ENCODE data around the gene PITPNB. TPM values are rescaled to one million over a fixed set of nuclear protein-coding genes. Genes with fewer than 3 reads are reported as not detected.

The PITPNB gene
- total RNA-seq, 1 experiment from 2014 or later: 17.5 TPM

DNA sequence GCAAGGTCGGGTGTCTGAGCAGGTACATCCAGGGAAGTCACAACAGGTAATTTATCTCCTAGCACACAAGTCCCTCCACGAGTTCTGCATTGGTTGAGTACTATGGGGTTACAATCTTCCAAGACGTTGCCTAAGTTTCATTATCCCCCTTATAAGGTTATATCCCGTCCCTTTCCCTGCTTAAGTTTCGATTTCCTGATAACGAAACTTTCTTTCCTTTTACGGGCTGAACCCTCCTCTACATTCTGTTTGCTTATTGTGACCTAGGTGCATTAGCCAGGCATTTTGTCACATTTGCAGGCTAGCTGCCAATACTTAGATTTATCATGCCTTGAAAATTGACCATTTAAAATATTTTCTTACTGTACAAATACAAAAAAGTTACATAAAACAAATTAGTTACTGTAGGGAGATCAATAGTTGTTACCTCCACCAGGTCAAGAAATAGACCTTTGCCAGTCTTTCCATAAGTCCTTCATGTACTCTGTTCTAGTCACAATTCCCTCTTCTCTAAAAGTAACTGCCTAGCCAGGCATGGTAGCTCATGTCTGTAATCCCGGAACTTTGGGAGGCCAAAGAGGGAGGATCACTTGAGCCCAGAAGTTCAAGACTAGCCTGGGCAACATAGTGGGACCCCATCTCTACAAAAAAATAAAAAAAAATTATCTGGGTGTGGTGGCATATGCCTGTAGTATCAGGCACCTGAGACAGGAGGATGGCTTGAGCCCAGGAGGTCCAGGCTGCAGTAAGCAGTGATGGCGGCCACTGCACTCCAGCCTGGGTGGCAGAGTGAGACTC is 14.3 kb upstream of the PITPNB start:
- no peaks in the 10 kb centered on the region for H3K36me3 ChIP-seq
- no peak for DNase-seq
- no peaks in the 10 kb centered on the region for H3K9me3 ChIP-seq
- H3K27me3 ChIP-seq: no peaks in the 10 kb centered on the region
- no peak overlapping the region for H3K4me3 ChIP-seq

DNA sequence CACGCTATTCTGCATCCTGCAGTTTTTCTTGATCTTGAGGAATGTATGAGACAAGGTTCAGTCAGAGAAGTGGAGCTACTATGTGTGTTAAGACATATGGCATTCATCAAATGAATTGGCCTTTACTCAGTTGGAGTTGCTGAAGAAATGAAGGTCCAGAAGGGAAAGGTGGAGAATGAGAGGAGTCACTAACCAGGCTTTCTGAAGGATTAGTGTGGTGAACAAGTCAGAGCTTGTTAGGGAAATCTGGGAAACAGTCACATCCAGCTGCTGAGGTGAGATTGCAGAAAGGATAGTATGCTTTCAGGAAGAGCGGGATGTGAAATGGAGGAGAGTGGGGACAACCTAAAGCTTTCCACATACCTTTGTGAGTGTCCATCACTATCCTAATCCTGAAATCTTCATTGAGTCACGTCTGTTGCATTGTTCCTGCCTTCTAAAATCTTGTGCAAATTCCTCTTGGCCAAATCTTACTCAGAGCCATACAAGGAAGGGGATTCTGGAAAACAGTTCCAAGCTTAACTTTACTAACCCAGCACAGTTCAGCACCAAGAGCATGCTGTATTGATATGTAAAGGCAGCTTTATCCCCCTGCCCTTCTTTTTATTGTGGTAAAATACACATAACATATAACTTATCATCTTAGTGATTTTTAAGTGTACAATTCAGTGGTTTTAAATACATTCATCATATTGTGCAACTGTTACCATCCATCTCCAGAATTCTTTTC is 11.4 kb upstream of the PITPNB start:
- DNase-seq: no peak
- no peak overlapping the region for H3K4me3 ChIP-seq
- peaks cover 3% of the 10 kb centered on the region; the same call in 1 of the 2 replicates for H3K9me3 ChIP-seq
- no peaks in the 10 kb centered on the region for H3K36me3 ChIP-seq
- H3K27me3 ChIP-seq: no peaks in the 10 kb centered on the region

DNA sequence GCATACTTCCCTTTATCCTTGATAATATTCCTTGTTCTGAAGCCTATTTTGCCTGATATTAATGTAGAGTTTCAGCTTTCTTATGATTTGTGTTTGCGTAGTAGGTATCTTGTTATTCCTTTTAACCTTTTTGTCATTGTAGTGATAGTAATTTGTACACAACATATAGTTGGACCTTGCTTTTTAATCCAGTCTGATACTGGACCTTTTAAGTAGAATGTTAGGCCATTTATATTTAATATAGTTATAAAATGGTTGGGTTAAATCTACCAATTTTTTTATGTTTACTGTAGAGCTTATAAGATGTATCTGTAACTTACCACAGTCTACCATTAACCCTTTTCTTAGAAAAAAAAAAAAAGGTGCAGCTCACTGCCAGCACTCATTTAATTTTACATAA is 8.6 kb upstream of the PITPNB start:
- Histone ChIP-seq H3K27me3 (no peaks in the 10 kb centered on the region), H3K9me3 (peaks cover 3% of the 10 kb centered on the region; the same call in 1 of the 2 replicates), H3K4me3 (no peak overlapping the region), H3K36me3 (peaks cover 13% of the 10 kb centered on the region; the same call in 1 of the 2 replicates)
- DNase-seq: no peak

DNA sequence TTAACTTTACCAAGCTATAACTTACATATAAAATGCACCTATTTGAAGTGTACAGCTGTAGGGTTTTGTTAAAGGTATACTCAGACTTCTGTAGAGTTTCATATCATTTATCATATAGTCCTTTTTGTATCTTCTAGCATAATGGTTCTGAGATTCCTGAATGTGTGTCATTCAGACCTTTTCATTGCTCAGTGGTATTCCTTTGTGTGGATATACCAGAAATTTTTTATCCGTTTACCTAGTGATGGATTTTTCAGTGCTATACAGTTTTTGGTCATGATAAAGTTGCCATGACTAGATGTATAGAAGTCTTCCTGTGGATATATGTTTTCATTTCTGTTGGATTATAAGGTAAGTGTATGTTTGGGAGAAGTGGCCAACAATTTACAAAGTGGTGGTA is 6.3 kb upstream of the PITPNB start:
- H3K36me3 ChIP-seq: peaks cover 22% of the 10 kb centered on the region
- no peaks in the 10 kb centered on the region for H3K27me3 ChIP-seq
- H3K9me3 ChIP-seq: peaks cover 3% of the 10 kb centered on the region; the same call in 1 of the 2 replicates
- DNase-seq: no peak
- H3K4me3 ChIP-seq: no peak overlapping the region

DNA sequence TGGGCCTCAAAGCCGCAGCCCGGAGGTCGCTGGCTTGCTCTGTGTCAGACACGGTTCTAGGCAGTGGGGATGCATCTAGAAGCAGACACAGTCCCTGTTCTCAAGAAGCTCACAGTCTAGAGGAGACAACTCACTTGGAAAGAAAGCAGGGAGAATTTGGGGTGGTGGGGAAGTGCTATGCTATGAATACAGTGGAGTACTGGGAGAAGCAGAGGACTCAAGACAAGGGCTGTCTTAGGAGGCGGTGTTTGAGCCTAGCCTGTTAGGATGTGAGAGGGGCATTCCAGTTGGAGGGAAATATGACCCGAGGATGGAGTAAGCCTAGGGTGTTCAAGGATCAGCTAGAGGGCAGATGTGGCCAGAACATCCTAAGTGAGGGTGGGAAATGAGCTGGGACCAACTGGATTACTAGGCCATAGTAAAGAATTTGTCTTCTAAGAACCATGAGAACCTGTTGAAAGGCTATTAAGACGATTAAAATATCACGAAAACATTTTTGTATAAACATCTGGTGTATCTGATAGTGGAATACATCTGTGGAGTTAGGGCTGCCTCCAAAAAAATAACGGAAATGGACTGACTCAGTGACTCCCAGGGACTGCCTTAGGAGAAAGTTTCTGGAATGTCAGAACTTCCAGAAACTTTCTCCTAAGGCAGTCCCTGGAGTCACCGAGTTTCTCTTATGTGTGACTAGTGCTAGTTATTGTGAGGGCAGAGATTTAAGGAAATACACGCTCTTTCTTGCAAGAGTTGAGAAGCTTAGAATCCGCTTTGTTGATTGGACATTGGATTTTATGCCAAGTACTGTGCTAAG is 1.1 kb upstream of the PITPNB start:
- Histone ChIP-seq H3K27me3 (no peaks in the 10 kb centered on the region), H3K36me3 (peaks cover 45% of the 10 kb centered on the region), H3K4me3 (peak overlapping the region; percentile 90), H3K9me3 (no peaks in the 10 kb centered on the region)
- DNase-seq: peak; percentile 55

DNA sequence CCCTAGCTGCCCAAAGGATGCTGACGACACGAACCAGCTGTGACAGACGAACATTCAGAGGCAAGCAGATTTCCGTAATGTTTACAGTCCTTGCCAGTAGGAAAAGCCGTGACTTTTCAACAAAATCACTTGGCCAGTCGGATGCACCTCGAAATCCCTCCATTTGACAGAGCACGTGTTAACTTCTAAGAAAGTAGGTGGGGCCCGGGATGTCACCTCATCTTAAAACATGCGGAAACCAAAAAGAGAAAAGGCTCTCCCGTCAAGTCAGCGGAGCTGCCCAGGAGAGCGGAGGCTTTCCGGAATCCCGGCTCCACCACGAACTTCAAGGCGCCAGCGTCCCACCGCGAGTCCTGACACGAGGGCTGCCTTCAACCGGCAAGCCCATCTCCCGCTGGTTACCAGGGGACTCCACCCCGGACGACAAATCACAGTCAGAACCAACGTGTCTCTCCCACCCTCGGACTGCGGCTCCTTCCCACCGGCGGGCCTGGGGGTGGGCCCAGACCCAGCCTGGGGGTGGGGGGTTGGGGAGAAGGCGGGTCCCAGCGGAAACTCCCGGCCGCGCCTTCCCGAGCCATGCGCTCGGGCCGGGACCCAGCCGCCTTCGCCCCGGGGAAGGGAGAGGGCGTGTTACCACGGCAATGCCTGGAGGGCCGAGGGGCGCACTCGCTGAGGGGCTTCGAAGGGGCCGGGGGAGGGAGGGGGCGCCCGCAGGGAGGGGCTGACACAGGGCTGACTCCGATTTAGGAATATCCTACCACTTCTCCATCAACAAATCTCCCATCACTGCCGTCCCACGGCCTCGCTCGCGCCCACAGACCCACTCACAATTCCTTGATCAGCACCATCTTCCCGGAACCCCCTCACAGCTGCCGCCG is 475 bp downstream of the PITPNB start:
- DNase-seq: peak; percentile 73

DNA sequence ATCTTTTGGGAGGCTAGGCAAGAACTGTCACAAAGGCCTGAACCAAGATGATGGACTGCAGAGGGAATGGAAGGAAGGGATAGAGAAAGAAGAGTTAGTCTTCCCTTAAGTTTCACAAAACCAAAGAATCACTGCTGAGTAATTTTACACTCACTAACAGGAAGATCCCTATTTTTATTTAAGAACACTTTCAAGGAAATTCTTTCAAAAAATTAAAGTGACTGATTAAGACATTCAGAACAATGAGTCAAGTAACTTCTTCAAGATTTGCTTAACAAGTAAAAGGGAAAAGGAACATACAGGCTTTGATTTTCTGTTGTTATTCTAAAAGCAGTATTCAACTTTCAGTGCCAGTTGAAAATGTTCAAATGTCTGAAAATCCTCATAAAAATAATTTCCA is 3.1 kb downstream of the PITPNB start:
- no peak for DNase-seq
- H3K4me3 ChIP-seq: no peak overlapping the region
- H3K9me3 ChIP-seq: no peaks in the 10 kb centered on the region
- no peaks in the 10 kb centered on the region for H3K27me3 ChIP-seq
- H3K36me3 ChIP-seq: peaks cover 57% of the 10 kb centered on the region

More for the DNA sequence above, 475 bp downstream of the PITPNB start:
- peaks cover 46% of the 10 kb centered on the region for H3K36me3 ChIP-seq
- H3K9me3 ChIP-seq: no peaks in the 10 kb centered on the region
- H3K27me3 ChIP-seq: no peaks in the 10 kb centered on the region
- H3K4me3 ChIP-seq: peak overlapping the region; percentile 90

DNA sequence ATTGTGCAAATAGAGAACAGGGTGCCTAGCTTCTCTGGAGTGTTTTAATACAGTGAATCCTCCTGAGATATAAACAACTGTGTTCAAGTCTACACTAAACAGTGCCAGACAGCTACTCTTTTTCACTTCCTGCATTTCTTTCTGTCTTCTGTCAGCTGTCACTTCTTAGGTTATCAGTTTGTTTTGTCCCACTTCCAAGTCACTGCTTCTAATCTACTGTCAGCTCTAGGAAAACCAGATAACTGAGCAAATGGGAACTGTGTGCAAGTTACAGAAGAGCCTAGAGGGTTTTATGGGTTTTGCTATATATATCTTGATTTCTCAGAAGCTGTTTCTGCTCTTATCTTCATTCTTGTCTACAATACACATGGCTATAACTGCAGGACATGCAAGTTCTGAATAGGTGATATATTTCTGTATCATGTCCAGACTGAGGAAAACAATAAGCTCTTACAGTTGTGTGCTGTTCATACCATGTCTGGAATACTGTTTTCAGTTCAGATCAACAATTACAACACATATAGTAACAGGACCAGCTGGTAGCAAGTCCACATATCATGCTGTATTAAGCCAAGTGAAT is 5.8 kb downstream of the PITPNB start:
- DNase-seq: no peak
- no peaks in the 10 kb centered on the region for H3K27me3 ChIP-seq
- no peaks in the 10 kb centered on the region for H3K9me3 ChIP-seq
- no peak overlapping the region for H3K4me3 ChIP-seq
- H3K36me3 ChIP-seq: peaks cover 78% of the 10 kb centered on the region

DNA sequence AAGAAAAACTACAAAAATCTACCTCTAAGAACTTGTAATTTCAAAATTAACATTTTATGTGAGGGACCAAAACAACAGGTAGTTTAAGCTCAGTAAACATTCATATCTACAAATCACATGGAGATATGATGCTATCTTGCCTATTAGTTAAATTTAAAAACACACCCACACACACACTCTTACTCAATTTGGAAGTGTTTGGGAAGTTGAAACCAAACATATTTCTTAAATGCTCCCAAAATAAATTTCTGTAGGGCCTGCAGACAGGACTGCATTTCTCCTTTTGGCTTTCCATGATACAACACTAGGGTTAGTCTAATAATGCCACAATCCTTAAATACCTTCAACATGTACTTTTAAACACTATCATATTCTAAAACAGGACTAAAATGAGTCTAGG is 7.0 kb downstream of the PITPNB start:
- no peak overlapping the region for H3K4me3 ChIP-seq
- no peak for DNase-seq
- no peaks in the 10 kb centered on the region for H3K27me3 ChIP-seq
- H3K9me3 ChIP-seq: no peaks in the 10 kb centered on the region
- H3K36me3 ChIP-seq: peaks cover 81% of the 10 kb centered on the region

DNA sequence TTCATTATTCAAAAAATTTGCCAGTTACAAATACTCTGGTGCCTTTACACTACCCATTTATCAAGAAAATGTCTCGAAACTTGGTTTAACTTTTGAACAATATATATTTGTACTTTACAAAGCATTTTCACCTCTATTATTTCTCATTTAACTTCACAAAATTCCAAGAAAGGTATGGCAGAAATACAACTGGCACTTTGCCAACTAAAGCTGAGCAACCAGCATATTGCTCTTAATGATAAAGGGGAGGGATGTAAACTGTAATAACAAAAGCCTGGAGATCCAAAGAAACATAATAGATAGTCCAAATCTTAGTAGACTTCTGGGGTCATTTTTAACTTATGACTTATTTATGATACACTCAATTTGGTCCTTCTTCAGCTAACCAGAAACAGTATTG is 7.7 kb downstream of the PITPNB start:
- Histone ChIP-seq H3K9me3 (no peaks in the 10 kb centered on the region), H3K4me3 (no peak overlapping the region), H3K36me3 (peaks cover 87% of the 10 kb centered on the region), H3K27me3 (no peaks in the 10 kb centered on the region)
- DNase-seq: no peak

DNA sequence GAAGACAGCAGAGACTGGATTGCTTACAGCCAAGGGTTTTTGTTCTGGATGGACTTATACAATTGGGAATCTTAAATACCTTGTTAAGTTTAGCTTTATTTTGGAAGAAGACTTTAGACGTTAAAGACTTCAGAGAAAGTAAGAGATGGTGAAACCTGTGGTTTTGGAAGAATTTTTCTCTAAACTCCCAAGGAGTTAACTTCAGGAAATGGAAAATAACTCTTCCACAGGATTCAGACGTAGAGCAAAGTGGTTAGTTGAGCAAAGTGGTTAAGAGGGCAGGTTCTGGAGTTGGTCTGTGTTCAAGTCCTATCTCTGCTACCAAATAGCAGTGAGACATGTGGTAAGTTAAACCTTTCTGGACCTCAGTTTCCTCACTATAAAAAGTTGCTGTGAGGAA is 12.8 kb downstream of the PITPNB start:
- no peak for DNase-seq
- H3K36me3 ChIP-seq: peaks cover 90% of the 10 kb centered on the region
- H3K9me3 ChIP-seq: no peaks in the 10 kb centered on the region
- H3K4me3 ChIP-seq: no peak overlapping the region
- no peaks in the 10 kb centered on the region for H3K27me3 ChIP-seq

DNA sequence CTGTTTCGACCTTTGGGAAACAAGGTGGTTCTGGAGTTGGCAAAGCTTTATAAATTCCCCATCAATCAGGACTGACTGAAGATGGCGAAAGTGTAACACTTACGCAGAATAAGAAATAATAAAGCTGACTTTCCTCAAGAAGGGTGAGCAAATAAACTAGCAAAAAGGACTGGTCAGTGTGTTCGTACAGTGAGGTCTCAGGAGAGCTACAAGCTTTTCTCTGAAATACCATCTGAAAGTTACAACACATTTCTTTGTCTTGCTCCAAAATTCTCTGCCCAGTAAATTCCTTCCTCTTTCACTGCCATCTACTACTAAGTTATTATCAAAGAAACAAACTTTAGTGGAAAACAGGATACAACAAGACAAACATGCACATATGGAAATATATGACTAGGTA is 13.4 kb downstream of the PITPNB start:
- H3K27me3 ChIP-seq: no peaks in the 10 kb centered on the region
- H3K9me3 ChIP-seq: no peaks in the 10 kb centered on the region
- DNase-seq: no peak
- H3K36me3 ChIP-seq: peaks cover 90% of the 10 kb centered on the region
- no peak overlapping the region for H3K4me3 ChIP-seq

DNA sequence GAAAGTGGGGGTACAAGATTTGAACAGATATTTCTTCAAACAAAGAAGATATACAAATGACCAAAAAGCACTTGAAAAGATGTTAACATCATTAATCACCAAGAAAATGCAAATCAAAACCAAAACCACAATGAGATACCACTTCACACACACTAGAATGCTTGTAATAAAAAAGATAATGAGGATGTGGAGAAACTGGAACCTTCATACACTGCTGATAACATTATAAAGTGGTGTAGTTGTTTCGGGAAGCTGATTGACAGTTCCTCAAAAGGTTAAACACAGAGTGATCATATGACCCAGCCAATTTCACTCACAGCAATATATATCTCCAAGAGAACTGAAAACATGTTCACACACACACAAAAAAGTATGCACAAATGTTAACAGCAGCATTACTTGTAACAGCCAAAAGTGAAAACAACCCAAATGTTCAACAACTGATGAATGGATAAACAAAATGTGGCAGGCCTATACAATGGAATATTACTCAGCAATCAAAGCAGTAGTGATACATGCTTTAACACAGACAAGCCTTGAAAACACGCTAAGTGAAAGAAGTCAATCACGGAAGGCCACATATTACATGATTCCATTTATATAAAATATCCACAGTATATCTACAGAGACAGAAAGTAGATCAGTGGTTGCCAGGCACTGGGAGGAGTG is 15.1 kb downstream of the PITPNB start:
- no peaks in the 10 kb centered on the region for H3K27me3 ChIP-seq
- no peak for DNase-seq
- peaks cover 88% of the 10 kb centered on the region for H3K36me3 ChIP-seq
- no peaks in the 10 kb centered on the region for H3K9me3 ChIP-seq
- H3K4me3 ChIP-seq: no peak overlapping the region

DNA sequence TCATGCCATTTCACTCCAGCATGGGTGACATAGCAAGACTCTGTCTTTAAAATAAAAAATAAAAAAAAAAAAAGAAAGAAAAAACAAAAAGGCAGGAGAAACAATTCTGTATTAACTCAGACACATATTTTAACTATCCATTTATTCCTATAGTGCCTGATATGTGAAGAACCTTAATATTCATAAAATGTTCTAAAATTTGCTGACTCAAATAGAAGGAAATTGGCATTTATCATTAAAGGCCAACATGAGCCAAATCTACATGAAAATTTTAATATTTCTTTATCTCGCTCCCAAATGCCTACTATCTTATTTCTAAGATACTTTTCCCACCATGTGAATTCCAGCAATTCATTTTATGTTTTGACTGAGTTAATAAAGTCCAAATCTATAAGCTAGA is 18.9 kb downstream of the PITPNB start:
- DNase-seq: no peak
- H3K4me3 ChIP-seq: no peak overlapping the region
- H3K27me3 ChIP-seq: no peaks in the 10 kb centered on the region
- no peaks in the 10 kb centered on the region for H3K9me3 ChIP-seq
- peaks cover 88% of the 10 kb centered on the region for H3K36me3 ChIP-seq

DNA sequence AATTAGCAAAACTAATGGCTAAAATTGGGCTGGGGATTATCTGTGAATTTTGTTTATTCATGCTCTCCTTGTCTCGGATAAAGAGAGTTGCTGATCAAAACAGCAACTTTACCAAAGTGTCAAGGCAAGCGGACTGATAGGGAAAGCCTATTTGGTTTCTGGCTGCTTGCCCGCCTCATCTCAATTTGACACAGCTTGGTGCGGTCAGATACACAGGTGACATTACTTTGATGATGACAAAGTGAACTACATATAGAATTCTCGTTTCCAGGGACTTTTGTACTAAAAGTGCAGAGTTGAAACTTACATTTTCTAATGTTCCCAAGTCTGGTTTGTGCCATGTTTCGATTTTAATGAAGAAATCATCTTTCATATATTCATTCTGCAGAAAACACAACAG is 22.8 kb downstream of the PITPNB start:
- no peaks in the 10 kb centered on the region for H3K27me3 ChIP-seq
- no peak overlapping the region for H3K4me3 ChIP-seq
- H3K36me3 ChIP-seq: peaks cover 89% of the 10 kb centered on the region
- no peaks in the 10 kb centered on the region for H3K9me3 ChIP-seq
- no peak for DNase-seq

Measured in MG63 (cell line).